ENCODE measurements around the gene RAVER1.

RAVER1 gene

GRCh38 chr19:10320602-10321416 lies 12.5 kb downstream of the RAVER1 start:
- no peak for TF ChIP-seq JUND (IDR thresholded peaks at IDR 0.05; ENCODE audit: low read depth)
- no peak for DNase-seq (ENCODE audit: low read depth in 1 of 2, low spot score in 1 of 2)
- in situ Hi-C loops (cut with HindIII; ENCODE audit: low pct_unique_long_range_greater_than_20kb, low sequenced_read_pairs) = no loop called here

DNA sequence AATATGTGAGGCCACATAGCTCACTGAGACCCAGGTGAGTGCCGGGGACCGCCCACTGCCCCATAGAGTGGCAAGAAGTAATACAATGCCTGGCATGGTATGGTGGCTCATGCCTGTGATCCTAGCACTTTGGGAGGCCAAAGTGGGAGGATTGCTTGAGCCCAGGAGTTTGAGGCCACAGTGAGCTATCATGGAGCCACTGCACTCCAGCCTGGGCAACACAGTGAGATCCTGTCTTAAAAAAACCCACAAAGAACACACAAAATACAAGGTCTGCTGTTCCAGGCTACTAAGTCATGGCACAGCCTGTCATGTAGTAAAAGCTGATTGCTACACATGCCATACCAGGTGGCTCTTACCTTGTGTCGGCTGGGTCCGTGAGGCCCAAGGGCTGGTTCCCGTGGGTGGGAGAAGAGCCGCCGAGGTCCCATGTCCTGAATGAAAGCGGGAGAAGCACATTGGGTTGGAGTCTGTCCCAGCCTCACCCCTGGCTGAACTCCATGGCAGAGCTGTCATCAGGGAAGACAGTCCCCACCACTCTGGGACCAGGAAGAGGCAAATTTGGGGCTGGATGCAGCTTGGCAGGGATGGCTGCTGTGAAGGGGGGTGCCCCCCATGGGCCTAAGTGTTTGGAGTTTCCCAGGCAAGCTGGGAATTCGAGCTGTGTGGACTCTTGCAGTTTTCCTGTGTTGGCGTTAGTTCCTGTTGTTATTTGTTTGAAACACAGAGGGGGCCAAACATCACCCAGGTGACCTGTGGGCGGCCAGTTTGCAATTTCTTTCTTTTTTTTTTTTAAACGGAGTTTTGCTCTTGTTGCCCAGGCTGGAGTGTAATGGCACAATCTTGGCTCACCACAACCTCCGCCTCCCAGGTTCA lies 14.3 kb downstream of the RAVER1 start:
- no peak for DNase-seq (ENCODE audit: low read depth in 1 of 2, low spot score in 1 of 2)
- in situ Hi-C loops (cut with HindIII; ENCODE audit: low pct_unique_long_range_greater_than_20kb, low sequenced_read_pairs) = no loop called here
- TF ChIP-seq JUND (IDR thresholded peaks at IDR 0.05; ENCODE audit: low read depth) = no peak

DNA sequence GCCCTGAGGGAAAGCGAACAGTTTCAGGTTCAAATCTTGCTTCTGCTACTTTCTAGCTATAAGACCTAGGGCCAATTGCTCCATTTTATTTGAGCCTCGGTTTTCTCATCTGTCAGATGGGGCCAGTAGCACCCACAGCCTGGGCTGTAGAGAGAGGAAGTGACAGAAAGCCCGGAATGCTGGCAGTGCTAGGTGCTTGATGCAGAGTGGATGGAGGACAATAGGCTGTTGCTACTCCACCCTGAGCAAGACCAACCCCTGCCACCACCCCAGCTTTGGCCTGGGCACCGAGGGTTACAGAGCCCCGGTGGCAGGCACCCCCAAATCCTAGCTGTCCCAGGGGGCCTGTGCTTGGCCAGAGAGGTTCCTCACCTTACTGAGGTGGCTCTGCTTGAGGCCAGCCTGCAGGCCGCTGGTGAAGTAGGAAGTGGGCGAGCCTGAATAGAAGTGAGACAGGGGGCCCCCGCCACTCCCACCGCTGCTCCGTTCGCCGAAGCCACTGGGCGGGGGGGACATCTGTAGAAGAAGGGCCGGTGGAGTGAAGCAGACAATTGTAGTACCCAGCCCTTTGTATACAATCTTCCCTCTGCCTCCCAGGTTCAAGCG lies 15.4 kb downstream of the RAVER1 start:
- in situ Hi-C loops (cut with HindIII; ENCODE audit: low pct_unique_long_range_greater_than_20kb, low sequenced_read_pairs) = no loop called here
- no peak for DNase-seq (ENCODE audit: low read depth in 1 of 2, low spot score in 1 of 2)

GRCh38 chr19:10317045-10317856 lies 16.1 kb downstream of the RAVER1 start:
- no peak for DNase-seq (ENCODE audit: low read depth in 1 of 2, low spot score in 1 of 2)
- no peak for TF ChIP-seq JUND (IDR thresholded peaks at IDR 0.05; ENCODE audit: low read depth)
- in situ Hi-C loops (cut with HindIII; ENCODE audit: low pct_unique_long_range_greater_than_20kb, low sequenced_read_pairs) = no loop called here

More for the DNA sequence above, 15.4 kb downstream of the RAVER1 start:
- no peak for TF ChIP-seq JUND (IDR thresholded peaks at IDR 0.05; ENCODE audit: low read depth)

DNA sequence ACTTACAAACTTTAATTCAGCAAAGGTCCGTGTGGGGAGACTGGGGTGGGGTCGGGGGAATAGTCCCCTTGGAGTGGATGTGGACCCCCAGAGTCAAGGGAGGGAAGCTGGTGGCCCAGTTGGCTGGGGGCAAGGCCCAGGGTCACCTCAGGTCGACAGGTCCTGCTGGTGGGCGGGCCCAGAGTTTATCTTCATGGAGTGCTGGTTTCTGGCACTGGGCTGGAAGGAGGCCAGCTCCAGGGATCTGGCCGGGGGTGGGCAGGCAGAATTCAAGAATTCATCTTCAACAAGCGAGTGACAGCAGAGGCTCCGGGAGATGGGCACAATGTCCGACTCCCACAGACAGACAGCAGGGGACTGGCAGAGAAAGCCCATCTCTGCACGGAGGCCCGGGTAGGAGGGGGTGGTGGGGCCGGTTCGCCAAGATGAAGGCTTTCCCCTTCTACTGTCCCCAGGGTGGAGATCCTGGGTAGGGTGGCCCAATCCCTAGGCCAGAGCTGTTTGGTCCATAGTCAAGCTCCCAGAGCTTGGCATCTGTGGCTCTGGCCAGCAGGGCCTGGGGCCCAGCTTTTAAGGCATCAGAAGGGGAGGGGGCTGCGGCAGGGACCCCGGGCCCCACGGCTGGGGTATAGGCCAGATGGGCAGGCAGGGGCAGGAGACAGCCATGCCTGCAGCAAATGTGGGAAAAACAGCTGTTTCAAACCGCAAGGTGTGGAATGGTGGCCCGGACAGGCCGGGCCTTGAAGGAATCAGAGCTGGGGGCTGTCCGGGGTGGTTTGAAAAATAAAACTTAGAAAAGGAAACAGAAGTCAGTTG lies 16.9 kb downstream of the RAVER1 start:
- TF ChIP-seq JUND (IDR thresholded peaks at IDR 0.05; ENCODE audit: low read depth) = no peak
- in situ Hi-C loops (cut with HindIII; ENCODE audit: low pct_unique_long_range_greater_than_20kb, low sequenced_read_pairs) = no loop called here
- DNase-seq (ENCODE audit: low read depth in 1 of 2, low spot score in 1 of 2) = no peak

GRCh38 chr19:10315335-10316214 lies 17.8 kb downstream of the RAVER1 start, which contains the start of gene FDX2:
TSS of gene FDX2 (minus strand) at chr19:10316015. CDS start at chr19:10315996, 19 bp downstream.
- peak; percentile 87 for DNase-seq (ENCODE audit: low read depth in 1 of 2, low spot score in 1 of 2)
- no peak for TF ChIP-seq JUND (IDR thresholded peaks at IDR 0.05; ENCODE audit: low read depth)

DNA sequence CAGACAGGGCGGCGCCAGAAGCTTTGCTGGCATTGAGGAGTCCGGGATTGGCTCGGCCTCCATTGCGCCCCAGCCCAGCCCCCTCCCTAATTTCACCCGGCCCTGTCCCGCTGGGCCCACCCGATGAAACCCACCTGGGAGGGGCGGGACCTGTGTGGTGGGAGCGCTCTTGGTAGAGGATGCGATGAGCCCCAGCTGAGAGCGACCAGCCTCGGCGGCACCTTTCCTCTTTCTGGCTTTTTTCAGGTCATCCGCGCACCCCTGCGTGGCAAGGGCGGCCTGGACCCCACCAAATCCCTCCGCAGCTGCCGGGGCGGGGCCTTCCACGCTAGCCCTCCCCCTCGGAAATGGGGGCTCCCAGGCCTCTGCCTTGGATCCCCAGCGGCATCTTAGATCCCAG lies 23.9 kb downstream of the RAVER1 start, which contains the start of gene ZGLP1:
Gene ZGLP1 (minus strand): TSS at position 393 of the 400 bp plus-strand sequence.
- no peak for TF ChIP-seq JUND (IDR thresholded peaks at IDR 0.05; ENCODE audit: low read depth)
- in situ Hi-C loops (cut with HindIII; ENCODE audit: low pct_unique_long_range_greater_than_20kb, low sequenced_read_pairs) = no loop called here
- no peak for DNase-seq (ENCODE audit: low read depth in 1 of 2, low spot score in 1 of 2)

More at GRCh38 chr19:10315335-10316214, 17.8 kb downstream of the RAVER1 start, which contains the start of gene FDX2:
- in situ Hi-C loops (cut with HindIII; ENCODE audit: low pct_unique_long_range_greater_than_20kb, low sequenced_read_pairs) = no loop called here

GRCh38 chr19:10306327-10306726 lies 27.0 kb downstream of the RAVER1 start:
- no peak for DNase-seq (ENCODE audit: low read depth in 1 of 2, low spot score in 1 of 2)
- TF ChIP-seq JUND (IDR thresholded peaks at IDR 0.05; ENCODE audit: low read depth) = no peak
- in situ Hi-C loops (cut with HindIII; ENCODE audit: low pct_unique_long_range_greater_than_20kb, low sequenced_read_pairs) = no loop called here

DNA sequence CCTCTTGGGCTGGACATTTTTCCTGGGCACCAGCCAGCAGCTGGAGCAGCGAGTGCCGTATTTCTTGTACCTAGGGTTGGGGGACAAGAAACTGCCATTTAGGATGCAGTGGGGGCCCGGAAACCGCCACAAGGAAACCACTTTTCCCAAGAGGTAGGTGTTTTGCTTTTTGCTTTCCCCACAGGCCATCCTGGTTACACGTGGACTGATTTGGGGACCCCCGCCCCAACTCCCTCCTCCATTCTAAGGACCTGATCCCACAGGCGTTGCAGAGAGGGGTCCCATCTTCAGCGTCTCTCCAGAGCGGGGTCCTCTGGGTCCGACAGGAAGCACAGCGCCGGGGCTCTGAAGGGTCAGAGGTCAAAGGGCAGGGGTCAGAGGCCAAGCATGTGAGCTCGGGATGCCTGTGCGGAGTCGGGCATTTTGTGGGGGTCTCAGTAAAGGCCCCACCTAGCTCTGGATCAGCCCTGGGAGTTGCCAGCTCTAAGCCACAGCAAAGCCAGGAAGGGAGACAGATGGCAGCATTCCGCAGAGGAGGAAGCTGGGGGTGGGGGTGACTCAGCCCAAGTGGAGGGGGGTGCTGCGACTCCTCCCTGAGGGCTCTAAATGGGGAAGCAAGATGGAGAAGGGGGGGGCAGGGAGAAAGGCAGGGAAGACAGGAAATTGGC lies 28.1 kb downstream of the RAVER1 start:
- no peak for DNase-seq (ENCODE audit: low read depth in 1 of 2, low spot score in 1 of 2)
- TF ChIP-seq JUND (IDR thresholded peaks at IDR 0.05; ENCODE audit: low read depth) = no peak
- in situ Hi-C loops (cut with HindIII; ENCODE audit: low pct_unique_long_range_greater_than_20kb, low sequenced_read_pairs) = no loop called here
